ENCODE results near the gene THEMIS. TPM values are rescaled to one million over a fixed set of nuclear protein-coding genes. Genes with fewer than 3 reads are reported as not detected.

Gene THEMIS
- total RNA-seq, 1 experiment from 2014 or later: not detected

DNA sequence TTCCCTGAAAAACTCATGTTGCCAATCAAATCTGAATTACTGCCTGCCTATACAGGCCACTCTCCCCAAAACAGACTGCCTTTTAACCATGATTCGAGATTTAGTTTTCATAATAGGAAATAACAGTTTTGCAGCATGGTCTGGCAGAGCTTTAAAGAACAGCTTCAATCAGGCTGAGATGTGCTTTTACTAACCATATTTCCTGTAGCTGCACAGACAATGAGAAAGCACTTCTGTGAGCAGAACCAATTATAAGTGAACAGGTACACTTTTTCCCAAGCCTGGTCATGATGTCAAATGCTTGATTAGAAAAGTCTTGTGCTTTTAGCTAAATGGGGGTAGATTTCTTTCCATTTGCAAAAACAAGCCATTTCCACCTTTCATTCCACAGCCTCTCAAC is 108.2 kb downstream of the THEMIS start:
- no peak for ATAC-seq
- Mint-ChIP-seq H3K9me3 (no peaks in the 10 kb centered on the region), H3K27me3 (ENCODE audit: low read depth) (no peaks in the 10 kb centered on the region), H3K36me3 (no peaks in the 10 kb centered on the region), H3K4me1 (no peaks in the 10 kb centered on the region), H3K4me3 (no peak overlapping the region), H3K27ac (no peak overlapping the region)
- ChIA-PET CTCF (interaction anchor here (1.6 kb wide), 1 partner anchor 63 kb away, joined by 3 read pairs; no protein-coding TSS in a partner anchor), POLR2A (no interaction called here)
- TF ChIP-seq RORB (CRISPR knock-in tag; IDR thresholded peaks at IDR 0.05): no peak
- no peak for TF ChIP-seq SMAD4 (CRISPR knock-in tag; IDR thresholded peaks at IDR 0.05)
- TF ChIP-seq, protein P1, sequence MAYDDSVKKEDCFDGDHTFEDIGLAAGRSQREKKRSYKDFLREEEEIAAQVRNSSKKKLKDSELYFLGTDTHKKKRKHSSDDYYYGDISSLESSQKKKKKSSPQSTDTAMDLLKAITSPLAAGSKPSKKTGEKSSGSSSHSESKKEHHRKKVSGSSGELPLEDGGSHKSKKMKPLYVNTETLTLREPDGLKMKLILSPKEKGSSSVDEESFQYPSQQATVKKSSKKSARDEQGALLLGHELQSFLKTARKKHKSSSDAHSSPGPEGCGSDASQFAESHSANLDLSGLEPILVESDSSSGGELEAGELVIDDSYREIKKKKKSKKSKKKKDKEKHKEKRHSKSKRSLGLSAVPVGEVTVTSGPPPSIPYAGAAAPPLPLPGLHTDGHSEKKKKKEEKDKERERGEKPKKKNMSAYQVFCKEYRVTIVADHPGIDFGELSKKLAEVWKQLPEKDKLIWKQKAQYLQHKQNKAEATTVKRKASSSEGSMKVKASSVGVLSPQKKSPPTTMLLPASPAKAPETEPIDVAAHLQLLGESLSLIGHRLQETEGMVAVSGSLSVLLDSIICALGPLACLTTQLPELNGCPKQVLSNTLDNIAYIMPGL (CRISPR knock-in tag; IDR thresholded peaks at IDR 0.05): no peak
- TF ChIP-seq, protein P2, sequence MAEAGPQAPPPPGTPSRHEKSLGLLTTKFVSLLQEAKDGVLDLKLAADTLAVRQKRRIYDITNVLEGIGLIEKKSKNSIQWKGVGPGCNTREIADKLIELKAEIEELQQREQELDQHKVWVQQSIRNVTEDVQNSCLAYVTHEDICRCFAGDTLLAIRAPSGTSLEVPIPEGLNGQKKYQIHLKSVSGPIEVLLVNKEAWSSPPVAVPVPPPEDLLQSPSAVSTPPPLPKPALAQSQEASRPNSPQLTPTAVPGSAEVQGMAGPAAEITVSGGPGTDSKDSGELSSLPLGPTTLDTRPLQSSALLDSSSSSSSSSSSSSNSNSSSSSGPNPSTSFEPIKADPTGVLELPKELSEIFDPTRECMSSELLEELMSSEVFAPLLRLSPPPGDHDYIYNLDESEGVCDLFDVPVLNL (CRISPR knock-in tag; IDR thresholded peaks at IDR 0.05; ENCODE audit: borderline replicate concordance, low read depth): no peak
- no peak for TF ChIP-seq MXD4 (CRISPR knock-in tag; IDR thresholded peaks at IDR 0.05; ENCODE audit: borderline replicate concordance)
- no peak for TF ChIP-seq JAZF1 (CRISPR knock-in tag; IDR thresholded peaks at IDR 0.05)
- TF ChIP-seq ZBTB21 (CRISPR knock-in tag; IDR thresholded peaks at IDR 0.05; ENCODE audit: borderline replicate concordance): no peak
- TF ChIP-seq, protein P3, sequence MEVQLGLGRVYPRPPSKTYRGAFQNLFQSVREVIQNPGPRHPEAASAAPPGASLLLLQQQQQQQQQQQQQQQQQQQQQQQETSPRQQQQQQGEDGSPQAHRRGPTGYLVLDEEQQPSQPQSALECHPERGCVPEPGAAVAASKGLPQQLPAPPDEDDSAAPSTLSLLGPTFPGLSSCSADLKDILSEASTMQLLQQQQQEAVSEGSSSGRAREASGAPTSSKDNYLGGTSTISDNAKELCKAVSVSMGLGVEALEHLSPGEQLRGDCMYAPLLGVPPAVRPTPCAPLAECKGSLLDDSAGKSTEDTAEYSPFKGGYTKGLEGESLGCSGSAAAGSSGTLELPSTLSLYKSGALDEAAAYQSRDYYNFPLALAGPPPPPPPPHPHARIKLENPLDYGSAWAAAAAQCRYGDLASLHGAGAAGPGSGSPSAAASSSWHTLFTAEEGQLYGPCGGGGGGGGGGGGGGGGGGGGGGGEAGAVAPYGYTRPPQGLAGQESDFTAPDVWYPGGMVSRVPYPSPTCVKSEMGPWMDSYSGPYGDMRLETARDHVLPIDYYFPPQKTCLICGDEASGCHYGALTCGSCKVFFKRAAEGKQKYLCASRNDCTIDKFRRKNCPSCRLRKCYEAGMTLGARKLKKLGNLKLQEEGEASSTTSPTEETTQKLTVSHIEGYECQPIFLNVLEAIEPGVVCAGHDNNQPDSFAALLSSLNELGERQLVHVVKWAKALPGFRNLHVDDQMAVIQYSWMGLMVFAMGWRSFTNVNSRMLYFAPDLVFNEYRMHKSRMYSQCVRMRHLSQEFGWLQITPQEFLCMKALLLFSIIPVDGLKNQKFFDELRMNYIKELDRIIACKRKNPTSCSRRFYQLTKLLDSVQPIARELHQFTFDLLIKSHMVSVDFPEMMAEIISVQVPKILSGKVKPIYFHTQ (CRISPR knock-in tag; IDR thresholded peaks at IDR 0.05): no peak
- DNase-seq (ENCODE audit: low spot score): no peak

DNA sequence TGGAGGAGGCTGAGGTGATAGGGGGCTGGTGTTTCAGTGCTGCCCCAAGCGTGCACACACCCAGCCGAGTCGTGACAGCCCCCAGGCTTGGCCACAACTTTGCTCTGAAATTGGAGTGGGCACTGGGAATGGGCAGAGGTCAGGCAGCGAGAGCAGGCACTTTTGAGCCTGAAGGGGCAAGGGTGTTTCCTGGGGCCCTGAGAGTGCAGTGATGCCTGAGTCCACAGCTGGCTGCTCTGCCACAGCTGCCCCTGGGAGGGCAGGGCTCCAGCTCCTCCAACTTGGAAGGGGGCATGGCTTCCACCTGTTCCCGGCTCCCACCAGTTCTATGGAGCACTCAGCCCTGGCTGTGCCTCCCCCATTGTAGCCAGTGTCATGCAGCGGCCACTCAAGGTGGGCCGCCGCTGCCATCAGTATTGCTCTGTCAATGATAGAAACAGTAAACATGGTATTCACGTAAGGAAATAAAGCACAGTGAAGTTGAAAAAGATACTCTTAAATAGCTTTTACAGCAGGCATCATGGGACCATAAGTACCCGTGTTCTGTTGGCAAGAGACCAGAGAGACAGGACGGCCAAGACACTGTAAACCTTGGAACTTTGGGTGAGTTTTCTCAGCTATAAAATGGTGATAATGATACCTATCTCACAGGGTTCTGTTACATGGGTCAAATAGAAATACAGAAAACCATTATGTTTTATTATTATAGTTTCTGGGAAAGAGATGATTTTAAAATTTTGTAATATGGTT is 108.9 kb downstream of the THEMIS start:
- DNase-seq (ENCODE audit: low spot score) (no peak), ATAC-seq (no peak)
- no peak overlapping the region for H3K4me3 Mint-ChIP-seq
- H3K9me3 Mint-ChIP-seq: no peaks in the 10 kb centered on the region
- H3K4me1 Mint-ChIP-seq: no peaks in the 10 kb centered on the region
- ChIA-PET POLR2A (no interaction called here), CTCF (interaction anchor here (1.6 kb wide), 1 partner anchor 64 kb away, joined by 3 read pairs; no protein-coding TSS in a partner anchor)
- H3K36me3 Mint-ChIP-seq: no peaks in the 10 kb centered on the region
- no peak overlapping the region for H3K27ac Mint-ChIP-seq
- no peak for TF ChIP-seq ESRRA (CRISPR knock-in tag; IDR thresholded peaks at IDR 0.05; ENCODE audit: borderline replicate concordance)
- TF ChIP-seq FOXP1 (CRISPR knock-in tag; IDR thresholded peaks at IDR 0.05; ENCODE audit: borderline replicate concordance): no peak
- TF ChIP-seq CREM (CRISPR knock-in tag; IDR thresholded peaks at IDR 0.05): no peak
- no peak for TF ChIP-seq NR1H2 (CRISPR knock-in tag; IDR thresholded peaks at IDR 0.05)
- no peak for TF ChIP-seq MYBL2 (CRISPR knock-in tag; IDR thresholded peaks at IDR 0.05)
- no peak for TF ChIP-seq HMGA2 (CRISPR knock-in tag; IDR thresholded peaks at IDR 0.05)
- TF ChIP-seq, protein P4, sequence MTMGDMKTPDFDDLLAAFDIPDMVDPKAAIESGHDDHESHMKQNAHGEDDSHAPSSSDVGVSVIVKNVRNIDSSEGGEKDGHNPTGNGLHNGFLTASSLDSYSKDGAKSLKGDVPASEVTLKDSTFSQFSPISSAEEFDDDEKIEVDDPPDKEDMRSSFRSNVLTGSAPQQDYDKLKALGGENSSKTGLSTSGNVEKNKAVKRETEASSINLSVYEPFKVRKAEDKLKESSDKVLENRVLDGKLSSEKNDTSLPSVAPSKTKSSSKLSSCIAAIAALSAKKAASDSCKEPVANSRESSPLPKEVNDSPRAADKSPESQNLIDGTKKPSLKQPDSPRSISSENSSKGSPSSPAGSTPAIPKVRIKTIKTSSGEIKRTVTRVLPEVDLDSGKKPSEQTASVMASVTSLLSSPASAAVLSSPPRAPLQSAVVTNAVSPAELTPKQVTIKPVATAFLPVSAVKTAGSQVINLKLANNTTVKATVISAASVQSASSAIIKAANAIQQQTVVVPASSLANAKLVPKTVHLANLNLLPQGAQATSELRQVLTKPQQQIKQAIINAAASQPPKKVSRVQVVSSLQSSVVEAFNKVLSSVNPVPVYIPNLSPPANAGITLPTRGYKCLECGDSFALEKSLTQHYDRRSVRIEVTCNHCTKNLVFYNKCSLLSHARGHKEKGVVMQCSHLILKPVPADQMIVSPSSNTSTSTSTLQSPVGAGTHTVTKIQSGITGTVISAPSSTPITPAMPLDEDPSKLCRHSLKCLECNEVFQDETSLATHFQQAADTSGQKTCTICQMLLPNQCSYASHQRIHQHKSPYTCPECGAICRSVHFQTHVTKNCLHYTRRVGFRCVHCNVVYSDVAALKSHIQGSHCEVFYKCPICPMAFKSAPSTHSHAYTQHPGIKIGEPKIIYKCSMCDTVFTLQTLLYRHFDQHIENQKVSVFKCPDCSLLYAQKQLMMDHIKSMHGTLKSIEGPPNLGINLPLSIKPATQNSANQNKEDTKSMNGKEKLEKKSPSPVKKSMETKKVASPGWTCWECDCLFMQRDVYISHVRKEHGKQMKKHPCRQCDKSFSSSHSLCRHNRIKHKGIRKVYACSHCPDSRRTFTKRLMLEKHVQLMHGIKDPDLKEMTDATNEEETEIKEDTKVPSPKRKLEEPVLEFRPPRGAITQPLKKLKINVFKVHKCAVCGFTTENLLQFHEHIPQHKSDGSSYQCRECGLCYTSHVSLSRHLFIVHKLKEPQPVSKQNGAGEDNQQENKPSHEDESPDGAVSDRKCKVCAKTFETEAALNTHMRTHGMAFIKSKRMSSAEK (CRISPR knock-in tag; IDR thresholded peaks at IDR 0.05; ENCODE audit: borderline replicate concordance): no peak
- no peak for TF ChIP-seq NR2C2 (CRISPR knock-in tag; IDR thresholded peaks at IDR 0.05)
- no peaks in the 10 kb centered on the region for H3K27me3 Mint-ChIP-seq (ENCODE audit: low read depth)
